Esophagus muscularis mucosa (tissue), 3 donors: Measurements from ENCODE around the gene C16orf74.

Experiments
- POLR2A ChIP-seq: fragments of 450-650 bp; IDR thresholded peaks from one replicate; pipeline ENCODE4 v1.6.1; 2017; ENCODE audit warnings: antibody characterized with exemption, moderate library complexity, mild to moderate bottlenecking, low read depth
- TF ChIP-seq, protein P1 (sequence below), 3 experiments: fragments of 200-600 bp in 2 of 3; fragments of 450-650 bp in 1 of 3; sonication (generic) in 2 of 3; IDR thresholded peaks; one replicate each; pipeline ENCODE4 v1.5.1; 2017 to 2019; ENCODE audit warnings: antibody characterized with exemption in 3 of 3, mild to moderate bottlenecking in 2 of 3, moderate library complexity in 1 of 3

- no peak for TF ChIP-seq POLR2A
- TF ChIP-seq, protein P1, sequence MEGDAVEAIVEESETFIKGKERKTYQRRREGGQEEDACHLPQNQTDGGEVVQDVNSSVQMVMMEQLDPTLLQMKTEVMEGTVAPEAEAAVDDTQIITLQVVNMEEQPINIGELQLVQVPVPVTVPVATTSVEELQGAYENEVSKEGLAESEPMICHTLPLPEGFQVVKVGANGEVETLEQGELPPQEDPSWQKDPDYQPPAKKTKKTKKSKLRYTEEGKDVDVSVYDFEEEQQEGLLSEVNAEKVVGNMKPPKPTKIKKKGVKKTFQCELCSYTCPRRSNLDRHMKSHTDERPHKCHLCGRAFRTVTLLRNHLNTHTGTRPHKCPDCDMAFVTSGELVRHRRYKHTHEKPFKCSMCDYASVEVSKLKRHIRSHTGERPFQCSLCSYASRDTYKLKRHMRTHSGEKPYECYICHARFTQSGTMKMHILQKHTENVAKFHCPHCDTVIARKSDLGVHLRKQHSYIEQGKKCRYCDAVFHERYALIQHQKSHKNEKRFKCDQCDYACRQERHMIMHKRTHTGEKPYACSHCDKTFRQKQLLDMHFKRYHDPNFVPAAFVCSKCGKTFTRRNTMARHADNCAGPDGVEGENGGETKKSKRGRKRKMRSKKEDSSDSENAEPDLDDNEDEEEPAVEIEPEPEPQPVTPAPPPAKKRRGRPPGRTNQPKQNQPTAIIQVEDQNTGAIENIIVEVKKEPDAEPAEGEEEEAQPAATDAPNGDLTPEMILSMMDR (IDR thresholded peaks at IDR 0.05): no peak
Measured at GRCh38 chr16:85735225-85735635, 15.7 kb downstream of the C16orf74 start.
